Fibroblast of upper back skin (primary cell): ENCODE data around the gene GRID1.

Source experiments
- DNase-seq: peaks from one replicate; pipeline ENCODE4 v3.0.0-alpha.2; 2013

GRID1 gene

DNA sequence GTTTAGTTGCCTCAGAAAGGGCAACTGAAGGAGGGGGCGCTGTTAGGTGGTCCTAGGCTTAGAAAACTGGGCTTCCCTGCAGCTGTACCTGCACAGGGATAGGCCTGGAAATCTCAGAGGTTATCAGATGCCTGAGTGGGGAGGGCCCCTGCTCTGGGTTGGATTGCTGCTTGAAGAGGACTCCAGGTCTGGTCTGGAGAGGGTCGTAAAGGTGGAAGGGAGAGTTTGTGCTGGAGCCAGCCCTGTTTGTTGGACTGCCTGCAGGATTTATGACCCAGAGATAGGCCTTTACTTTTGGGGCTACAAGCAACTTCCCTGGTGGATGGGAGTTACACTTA is 765.9 kb downstream of the GRID1 start:
- no peak for DNase-seq

DNA sequence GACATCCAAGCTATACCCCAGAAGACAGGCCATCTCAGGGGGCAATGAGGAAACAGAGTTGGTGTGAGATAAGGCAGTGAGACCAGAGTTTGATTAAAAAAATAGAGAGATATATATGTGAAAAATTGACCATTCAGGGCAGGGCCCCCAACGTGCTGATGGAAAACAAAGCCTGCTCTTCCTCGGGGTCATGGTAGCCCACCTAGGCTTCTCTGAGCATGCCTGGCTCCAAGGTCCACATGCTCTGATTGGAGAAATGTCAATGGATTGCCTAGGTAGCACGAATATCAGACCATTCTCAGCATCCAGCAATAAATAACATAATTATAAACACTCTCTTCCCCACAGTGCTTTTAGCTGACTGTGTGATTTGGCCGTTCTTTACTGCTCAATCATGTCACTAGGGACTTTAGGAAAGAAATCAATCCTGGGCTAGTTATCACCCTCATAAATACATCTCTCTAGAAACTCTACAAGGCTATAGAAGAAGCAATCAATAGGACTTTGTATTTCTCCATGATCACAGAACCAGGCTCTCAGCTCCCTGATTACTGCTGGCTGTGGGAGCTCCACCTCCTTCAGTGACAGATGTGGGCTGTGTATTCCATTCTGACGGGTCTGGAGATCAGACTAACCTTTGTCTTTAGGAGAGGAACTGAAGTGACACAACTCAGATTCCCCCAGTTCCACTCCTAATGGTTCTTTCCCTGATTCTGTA is 766.4 kb downstream of the GRID1 start:
- DNase-seq = no peak

DNA sequence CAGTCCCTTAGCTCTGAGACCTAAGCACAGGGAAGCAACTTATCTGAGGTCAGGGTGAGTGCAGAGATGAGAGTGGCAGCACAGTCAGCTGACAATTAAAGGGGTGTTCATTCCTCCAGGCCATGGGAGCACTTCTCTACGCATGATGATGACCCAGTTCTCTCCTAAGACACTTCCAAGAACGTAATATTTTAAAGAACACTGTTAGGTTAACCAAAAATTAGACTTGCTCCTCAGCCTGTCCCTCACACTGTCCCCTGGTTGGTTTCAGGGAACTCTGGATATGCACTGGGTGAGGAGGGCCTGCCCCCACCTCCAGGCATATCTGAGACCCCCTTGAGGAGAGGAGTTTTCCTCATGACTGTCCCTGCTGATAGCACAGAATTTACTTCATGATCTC is 767.5 kb downstream of the GRID1 start:
- no peak for DNase-seq

DNA sequence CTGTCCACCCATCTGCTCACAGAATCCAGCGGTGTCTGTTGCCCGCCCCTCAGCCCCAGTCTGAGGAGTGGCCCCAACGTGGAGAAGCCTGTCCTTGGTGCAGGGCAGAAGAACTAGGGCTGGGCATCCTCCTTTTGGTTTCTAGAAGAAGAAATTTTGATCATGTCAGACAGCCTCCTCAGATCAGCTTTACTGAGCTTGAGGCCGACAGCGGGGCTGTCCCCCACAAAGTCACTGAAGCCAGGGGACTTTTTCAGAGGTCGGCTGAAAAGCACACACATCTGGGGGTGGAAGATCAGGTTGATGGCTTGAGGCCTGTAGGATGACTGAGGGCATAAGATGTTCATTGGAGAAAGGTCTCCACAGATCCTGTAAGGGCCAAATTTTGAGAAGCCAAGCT is 767.9 kb downstream of the GRID1 start:
- no peak for DNase-seq

DNA sequence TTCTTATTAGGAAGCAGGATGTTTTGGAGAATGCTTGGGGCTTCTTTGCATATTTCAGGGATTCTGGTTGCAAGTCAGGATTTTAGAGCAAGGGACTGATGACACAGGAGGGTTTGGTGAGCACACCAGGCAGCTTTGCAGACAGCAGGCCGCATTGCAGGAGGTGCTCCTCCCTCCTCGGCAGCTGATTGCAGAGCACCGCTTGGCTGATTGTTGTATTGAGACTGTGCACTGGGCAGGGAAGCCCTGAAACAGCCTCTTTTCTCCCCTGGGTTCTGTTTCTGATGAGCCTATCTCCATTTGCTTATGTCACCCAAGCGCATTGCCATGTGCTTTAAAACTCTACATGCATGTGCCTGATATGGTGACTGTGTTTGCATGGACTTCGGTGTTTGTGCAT is 769.6 kb downstream of the GRID1 start:
- DNase-seq = no peak

DNA sequence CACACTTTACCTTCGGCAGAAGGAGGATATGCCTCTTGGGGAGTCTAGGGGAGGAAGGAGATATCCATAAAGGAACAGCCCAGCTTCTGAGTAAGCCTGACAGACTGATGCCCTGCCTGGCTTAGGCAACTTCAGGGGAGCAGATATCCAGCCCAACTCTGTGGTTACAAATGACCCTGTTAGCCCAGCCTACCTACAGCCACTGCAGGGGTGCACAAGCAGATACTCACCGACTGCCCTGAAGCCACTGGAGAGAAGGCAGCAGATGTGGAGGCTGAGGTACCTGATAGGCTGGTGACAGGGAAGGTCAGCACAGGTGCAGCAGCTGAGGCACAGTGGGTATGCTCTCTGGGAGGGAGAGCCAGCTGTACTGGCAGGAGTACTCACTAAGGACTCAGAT is 770.2 kb downstream of the GRID1 start:
- no peak for DNase-seq

DNA sequence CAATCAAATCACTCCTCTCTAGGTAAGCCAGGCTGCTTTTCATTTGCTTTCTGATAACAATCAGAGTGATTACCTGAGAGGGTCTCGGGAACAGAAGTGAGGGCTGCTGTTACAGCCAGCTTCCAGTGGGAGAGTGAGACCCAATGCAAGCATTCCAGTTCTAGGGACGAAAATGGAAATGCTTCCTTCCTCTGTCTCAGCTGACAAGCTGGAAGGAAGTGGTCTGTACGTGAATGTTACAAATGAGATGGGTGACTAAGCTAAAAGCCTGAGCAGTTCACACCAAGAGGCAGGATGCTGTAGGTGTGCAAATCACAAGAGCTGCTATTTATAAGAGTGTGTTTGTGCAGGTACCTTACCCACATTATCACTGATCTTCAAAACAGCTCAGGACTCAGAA is 772.4 kb downstream of the GRID1 start:
- DNase-seq = no peak

DNA sequence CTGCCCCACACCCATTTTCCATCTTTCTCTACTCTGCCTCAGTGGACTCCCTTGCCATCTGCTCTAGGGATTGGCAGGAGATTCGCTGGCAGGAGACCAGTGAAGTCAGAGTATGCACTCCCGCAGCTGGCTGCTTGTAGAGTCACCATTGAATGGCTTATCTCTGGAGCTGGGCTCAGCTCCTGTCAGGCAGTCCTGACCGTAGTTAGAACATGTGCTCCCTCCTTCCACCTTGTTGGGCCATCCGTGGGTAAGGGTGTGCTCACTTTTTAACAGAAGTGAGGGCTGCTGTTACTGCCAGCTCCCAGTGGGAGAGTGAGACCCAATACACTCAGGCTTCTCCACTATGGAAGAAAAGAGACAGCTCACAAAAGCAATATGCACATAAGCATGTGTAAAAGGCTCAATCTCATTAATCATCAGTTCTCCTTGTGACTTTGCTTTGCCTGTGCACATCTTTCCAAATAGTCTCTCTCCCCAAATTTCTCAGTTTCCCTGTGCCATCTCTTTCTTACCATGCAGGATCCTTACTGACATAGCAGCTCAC is 773.3 kb downstream of the GRID1 start:
- no peak for DNase-seq

DNA sequence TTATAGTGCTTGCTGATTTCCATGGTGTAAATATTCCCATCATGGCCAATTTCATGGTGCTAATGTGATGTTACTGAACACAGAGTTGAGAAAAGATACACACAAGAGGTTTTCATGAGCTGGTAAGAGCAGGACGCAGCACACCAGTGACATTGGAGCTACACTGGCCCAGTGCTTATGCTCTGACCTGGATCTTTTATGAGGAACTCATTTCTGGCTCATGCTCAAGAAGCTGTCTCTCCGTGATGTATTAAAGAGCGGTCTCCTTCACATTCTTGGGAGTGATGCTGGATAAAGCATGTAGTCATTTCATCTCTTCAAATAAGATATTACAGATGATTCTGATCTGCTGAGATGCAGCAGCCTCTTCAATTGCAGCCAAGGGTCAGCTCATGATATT is 785.2 kb downstream of the GRID1 start:
- no peak for DNase-seq

DNA sequence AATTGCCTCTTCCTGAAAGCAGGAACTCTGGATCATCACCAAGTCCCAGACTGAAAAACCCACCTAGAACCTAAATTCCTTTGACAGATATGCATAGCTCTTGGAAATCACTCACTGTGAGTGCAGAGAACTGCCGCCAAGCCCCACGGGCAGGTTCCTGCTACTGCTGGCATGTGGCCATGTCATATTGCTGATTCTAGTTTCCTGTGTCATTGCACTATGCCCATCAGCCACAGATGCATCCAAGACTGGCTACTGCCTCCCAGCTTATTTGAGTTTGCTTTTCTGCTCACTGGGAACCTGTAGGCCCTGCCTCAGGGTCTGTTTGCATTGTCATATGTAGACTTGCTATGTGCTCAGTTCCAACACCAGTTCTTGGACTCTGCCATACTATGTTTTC is 786.0 kb downstream of the GRID1 start:
- DNase-seq = no peak

DNA sequence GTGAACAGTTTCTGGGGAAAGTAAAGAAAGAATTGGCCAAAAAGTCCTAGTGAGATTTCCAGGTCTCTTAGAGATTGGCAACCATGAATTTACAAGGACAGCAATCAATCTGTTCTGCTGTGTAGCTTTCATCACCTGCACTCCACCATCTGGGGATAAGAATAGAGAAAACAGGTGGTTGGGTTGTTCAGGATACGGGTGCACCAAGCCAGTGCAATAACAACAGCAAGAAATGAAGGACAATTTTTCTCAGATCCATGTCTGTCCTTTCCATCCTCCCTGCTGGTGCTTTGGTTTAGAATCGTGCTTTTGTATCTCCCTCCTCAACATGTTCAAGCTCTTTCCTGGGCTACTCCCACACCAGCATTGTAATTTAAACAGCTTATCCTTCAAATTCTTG is 787.7 kb downstream of the GRID1 start:
- no peak for DNase-seq

DNA sequence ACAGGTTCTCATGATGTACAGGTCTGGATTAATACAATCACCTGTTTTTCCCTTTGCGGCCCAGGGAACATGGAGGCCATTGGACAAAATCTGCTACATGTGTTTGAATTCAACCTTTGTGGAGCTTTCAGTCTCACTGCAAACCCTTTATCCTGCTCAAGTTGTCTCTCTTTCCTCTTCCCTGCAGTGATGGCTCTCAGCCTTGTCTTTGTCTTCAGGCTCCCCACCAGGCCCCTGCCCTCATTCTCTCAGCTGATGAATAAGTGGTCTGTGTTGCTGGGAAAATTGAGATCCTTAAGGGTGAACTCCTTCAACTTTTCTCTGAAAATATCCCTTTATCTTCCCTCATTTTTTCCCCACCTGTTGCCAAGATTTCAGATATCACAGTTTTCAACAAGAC is 791.2 kb downstream of the GRID1 start:
- DNase-seq = no peak

DNA sequence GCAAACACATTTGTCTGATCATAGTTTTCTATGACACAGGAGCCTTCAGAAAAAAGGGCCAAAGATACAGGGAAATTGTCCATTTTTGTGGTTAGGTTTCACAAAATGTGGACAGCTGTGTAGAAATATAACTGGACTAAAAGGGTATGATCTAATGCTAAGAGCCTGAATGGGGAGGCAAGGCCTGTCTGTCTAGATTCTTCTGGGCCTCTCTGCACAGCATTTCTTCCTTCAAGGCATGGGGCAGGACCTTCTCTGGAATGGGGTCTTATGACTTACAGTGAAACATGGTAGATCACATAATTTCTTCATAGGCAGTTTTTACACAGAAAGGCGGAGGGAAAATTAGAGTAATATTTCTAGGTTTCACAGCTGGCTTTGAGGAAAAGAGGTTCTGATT is 795.7 kb downstream of the GRID1 start:
- DNase-seq = no peak

DNA sequence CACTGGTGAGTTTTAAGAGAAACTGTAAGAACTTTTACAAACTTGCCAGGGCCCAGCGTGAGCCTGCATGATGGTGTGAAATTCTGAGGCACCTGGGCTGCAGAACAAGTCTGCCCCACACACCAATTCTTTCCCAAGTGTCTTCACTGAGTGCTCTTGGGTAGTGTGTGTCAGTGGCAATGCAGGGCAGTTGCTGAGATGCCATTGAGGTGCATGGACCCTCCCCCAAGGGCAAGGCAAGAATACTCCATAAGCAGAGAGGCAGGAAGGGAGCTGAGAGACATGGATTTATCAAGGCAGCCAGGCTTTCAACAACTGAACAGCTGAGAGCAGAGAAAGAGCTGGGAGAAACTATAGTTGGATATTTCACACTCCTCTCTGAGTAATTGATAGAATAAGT is 801.2 kb downstream of the GRID1 start:
- DNase-seq = no peak

DNA sequence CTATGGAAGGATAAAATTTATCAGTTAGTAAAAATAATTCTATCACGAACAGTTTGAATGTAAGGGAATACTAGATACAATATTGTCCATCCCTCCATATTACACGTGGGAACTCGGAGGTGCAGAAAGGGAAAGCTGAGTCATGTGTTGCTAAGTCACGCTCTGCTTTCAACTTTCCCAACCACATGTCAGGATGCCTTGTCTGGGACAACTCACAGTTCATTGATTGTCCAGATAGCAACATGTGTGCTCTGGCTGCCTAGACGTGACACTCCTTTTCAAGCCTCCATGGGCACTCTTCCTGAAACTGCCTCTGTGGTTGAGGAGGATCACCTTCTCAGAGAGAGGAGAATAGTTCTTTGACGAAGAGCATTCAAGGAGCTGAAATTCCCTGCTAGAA is 808.1 kb downstream of the GRID1 start:
- no peak for DNase-seq

DNA sequence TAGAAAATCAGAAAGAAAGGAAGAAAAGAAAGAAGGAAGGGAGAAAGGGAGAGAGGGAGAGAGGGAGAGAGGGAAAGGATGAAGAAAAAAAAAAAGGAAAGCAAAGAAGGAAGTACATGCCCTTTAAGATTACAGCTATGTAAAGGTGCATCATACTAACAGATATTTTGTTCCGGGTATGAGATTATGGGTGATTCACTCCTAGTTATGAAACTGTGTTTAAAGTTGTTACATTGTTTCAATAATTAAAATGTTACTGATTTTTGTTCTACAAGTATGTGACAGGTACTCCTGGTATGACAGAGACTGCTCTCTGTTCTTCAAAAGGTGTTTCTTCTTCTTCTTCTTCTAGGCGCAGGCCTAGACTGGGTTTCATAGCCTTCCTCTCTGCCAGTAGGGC is 808.9 kb downstream of the GRID1 start:
- DNase-seq = no peak

DNA sequence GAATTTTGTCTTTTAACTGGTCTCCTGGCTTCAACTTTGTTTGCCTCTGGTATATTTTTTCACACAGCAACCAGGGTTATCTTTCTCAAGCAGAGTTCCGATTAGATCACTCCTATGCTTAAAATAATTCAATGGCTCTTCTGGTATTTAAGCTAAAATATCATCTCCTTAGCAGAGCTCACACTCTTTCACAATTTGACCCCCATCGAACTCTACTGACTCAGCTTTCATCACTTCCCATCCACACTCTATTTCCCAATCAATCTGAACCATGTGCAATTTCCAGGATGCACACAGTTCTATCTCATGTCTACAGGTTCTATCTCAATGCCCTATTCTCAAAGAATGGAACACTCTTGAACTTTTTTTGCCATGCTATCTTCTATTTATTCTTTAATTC is 809.5 kb downstream of the GRID1 start:
- DNase-seq = peak; percentile 57
